GM23248 (cell line): ENCODE data around the gene RBMS1. TPM values are rescaled to one million over a fixed set of nuclear protein-coding genes. Genes with fewer than 3 reads are reported as not detected.
"Not testable (repeated sequence)": the region's sequence is repeated elsewhere in the genome, so short reads cannot be mapped to it uniquely, and the experiment has no call there.

Experiments
- DNase-seq: peaks from one replicate; pipeline ENCODE4 v3.0.0-alpha.2; 2015
- H2AFZ ChIP-seq: fragments of 200-600 bp; sonication (generic); 2 replicates; pipeline ENCODE4 v1.6.1; 2016; ENCODE audit warnings: antibody characterized with exemption
- H3F3A ChIP-seq: fragments of 200-600 bp; sonication (generic); 2 replicates; pipeline ENCODE4 v1.6.1; 2016; ENCODE audit warnings: mild to moderate bottlenecking, antibody characterized with exemption, mixed run types; ENCODE audit not compliant: insufficient read depth
- H3K27ac ChIP-seq: fragments of 200-600 bp; sonication (generic); 2 replicates; pipeline ENCODE4 v1.5.1; 2016; ENCODE audit warnings: mild to moderate bottlenecking
- H3K27me3 ChIP-seq: fragments of 200-600 bp; sonication (generic); replicated peaks from 2 replicates; pipeline ENCODE4 v1.6.1; 2016; ENCODE audit warnings: mild to moderate bottlenecking; ENCODE audit not compliant: insufficient read depth
- H3K36me3 ChIP-seq: fragments of 200-600 bp; sonication (generic); 2 replicates; pipeline ENCODE4 v1.6.1; 2016; ENCODE audit warnings: low read depth, mild to moderate bottlenecking
- H3K4me1 ChIP-seq: fragments of 200-600 bp; sonication (generic); 2 replicates; pipeline ENCODE4 v1.6.1; 2016; ENCODE audit warnings: mild to moderate bottlenecking; ENCODE audit not compliant: insufficient read depth
- H3K4me2 ChIP-seq: fragments of 200-600 bp; sonication (generic); one replicate; pipeline ENCODE4 v1.6.1; 2016; ENCODE audit warnings: mild to moderate bottlenecking; ENCODE audit not compliant: unreplicated experiment
- H3K4me3 ChIP-seq: fragments of 200-600 bp; sonication (generic); 2 replicates; pipeline ENCODE4 v1.5.1; 2016; ENCODE audit warnings: mild to moderate bottlenecking
- H3K79me2 ChIP-seq: fragments of 200-600 bp; sonication (generic); 2 replicates; pipeline ENCODE4 v1.6.1; 2016; ENCODE audit warnings: mild to moderate bottlenecking; ENCODE audit not compliant: insufficient read depth
- H3K9ac ChIP-seq: fragments of 200-600 bp; sonication (generic); 2 replicates; pipeline ENCODE4 v1.6.1; 2016; ENCODE audit warnings: mild to moderate bottlenecking
- H3K9me2 ChIP-seq: fragments of 200-600 bp; sonication (generic); 2 replicates; pipeline ENCODE4 v1.6.1; 2016; ENCODE audit warnings: mixed run types, mild to moderate bottlenecking, moderate library complexity; ENCODE audit not compliant: insufficient read depth
- H3K9me3 ChIP-seq: fragments of 200-600 bp; sonication (generic); one replicate; pipeline ENCODE4 v1.6.1; 2017; ENCODE audit warnings: low read depth
- H4K20me1 ChIP-seq: fragments of 200-600 bp; sonication (generic); 2 replicates; pipeline ENCODE4 v1.6.0; 2016; ENCODE audit not compliant: insufficient read depth
- EZH2 ChIP-seq: fragments of 200-600 bp; sonication (generic); IDR thresholded peaks from 2 replicates; pipeline ENCODE4 v1.6.1; 2018; ENCODE audit warnings: antibody characterized with exemption, mild to moderate bottlenecking; ENCODE audit not compliant: insufficient read depth, poor library complexity, severe bottlenecking
- EZH2phosphoT487 ChIP-seq: fragments of 200-600 bp; sonication (generic); IDR thresholded peaks from 2 replicates; pipeline ENCODE4 v1.6.1; 2018; ENCODE audit warnings: antibody characterized with exemption, moderate library complexity, mild to moderate bottlenecking, low read depth; ENCODE audit not compliant: insufficient read depth
- WGBS, 2 experiments: methylation state at CpG; one replicate each; pipeline ENCODE4 v1.1.6; 2015 to 2017; ENCODE audit warnings: low lambda C conversion rate in 2 of 2, low coverage in 1 of 2; ENCODE audit errors: missing lambda C conversion rate in 2 of 2; 5-methylcytosine and 5-hydroxymethylcytosine counted together
- in situ Hi-C: fragments of 300-500 bp; cut with MboI; formaldehyde crosslinking; loops from 2 replicates; pipeline ENCODE4 v1.15.0; 2020
- polyA plus RNA-seq: library from polyadenylated mRNA; unstranded; fragments of >200 nt; fragmentation: Nextera tagmentation; extraction: Ambion mirVana; gene quantifications from 2 replicates; pipeline ENCODE4 v1.2.1, GENCODE V29; 2016
- total RNA-seq: library from RNA; depleted of rRNA; stranded (reverse); fragments of >200 nt; shearing (Covaris generic); gene quantifications from 2 replicates; pipeline ENCODE4 v1.2.3, GENCODE V29; 2014

The RBMS1 gene
- total and polyA plus RNA-seq, 2 experiments from 2014 or later, result 72.3 to 91.7 TPM

DNA sequence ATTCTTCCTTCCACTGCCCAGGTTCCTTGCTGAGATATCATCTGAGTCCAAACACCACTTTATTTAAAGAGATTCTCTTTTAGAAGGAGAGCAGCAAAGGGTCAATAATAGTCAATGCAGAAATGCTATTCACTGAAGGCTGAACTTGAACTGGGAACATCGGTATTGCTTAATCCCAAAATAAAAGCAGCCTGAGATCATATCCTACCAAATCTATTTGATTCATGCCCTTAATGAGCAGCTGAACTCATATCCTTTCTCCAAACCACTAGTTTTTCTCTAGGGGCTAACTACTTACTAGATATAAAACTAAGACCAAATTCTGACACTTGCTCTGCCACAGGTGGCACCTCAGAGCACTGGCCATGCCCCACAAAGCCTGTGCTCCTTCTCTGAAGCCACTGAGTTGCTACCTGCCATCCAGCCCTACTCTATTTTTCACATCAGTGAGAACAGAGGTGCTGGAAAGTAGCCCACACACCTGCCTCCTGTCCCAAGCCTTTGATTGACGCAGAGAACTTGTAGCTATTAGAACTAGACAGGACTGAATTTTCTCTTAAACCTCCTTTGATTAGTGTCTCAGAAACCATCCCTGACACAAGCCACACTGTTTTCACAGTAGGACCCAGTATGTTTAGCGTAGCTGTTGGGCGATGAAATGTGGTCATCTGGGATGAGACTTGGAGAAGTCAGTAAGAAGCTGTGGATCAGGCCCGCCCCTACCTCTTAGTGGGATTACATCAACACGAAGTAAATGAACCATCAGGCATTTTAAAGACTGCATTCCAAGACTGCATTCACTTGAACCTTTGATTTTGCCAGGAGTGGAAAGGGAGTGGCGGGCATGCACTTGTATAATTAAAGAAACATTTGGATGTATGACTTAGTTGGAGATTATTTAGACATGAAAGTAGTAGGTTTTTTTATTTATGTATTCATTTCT, 124.3 kb downstream of the RBMS1 start:
- in situ Hi-C loops, result no loop called here
- 54 to 59% methylated on average over 7 of the region's 7 CpGs for WGBS, 2 experiments

DNA sequence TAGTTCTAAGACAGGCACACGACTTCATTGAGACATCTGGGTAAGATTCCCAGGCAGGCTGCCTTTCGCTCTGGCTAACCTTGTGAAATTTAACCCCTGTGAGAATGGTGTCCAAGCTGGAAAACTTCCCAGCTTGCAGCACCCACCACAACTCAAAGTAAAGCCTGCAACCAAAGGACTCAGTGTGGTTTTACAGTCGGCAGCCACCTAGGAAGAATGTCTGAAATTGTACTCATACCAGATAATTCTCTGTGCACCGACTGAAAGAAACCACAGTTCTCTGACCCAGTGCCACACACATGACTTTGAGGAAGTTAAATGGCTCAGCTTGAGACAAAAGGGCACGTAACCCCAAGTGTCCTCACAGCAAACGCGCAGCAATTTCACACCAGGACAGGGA, 125.7 kb downstream of the RBMS1 start:
- H2AFZ ChIP-seq, result no peak overlapping the region

More for the DNA sequence above, 124.3 kb downstream of the RBMS1 start:
- peak overlapping the region; percentile 10; the same call in 1 of the 2 replicates for H3K9ac ChIP-seq
- H3K4me1 ChIP-seq, result peaks cover 99% of the 10 kb centered on the region
- no peak overlapping the region for H2AFZ ChIP-seq
- H4K20me1 ChIP-seq, result peaks cover 4% of the 10 kb centered on the region; the same call in 1 of the 2 replicates
- peak overlapping the region; percentile 85 for H3K4me2 ChIP-seq
- peak; percentile 72 for DNase-seq
- peaks cover 17% of the 10 kb centered on the region for H3K36me3 ChIP-seq
- peaks cover 100% of the 10 kb centered on the region for H3K79me2 ChIP-seq
- TF ChIP-seq EZH2 (no peak), EZH2phosphoT487 (no peak)
- H3K9me2 ChIP-seq, result no peaks in the 10 kb centered on the region
- H3K27me3 ChIP-seq, result no peaks in the 10 kb centered on the region
- peak overlapping the region; percentile 88 for H3K27ac ChIP-seq
- H3F3A ChIP-seq, result peaks cover 91% of the 10 kb centered on the region
- peak overlapping the region; percentile 49; the same call in 1 of the 2 replicates for H3K4me3 ChIP-seq
- no peaks in the 10 kb centered on the region for H3K9me3 ChIP-seq

DNA sequence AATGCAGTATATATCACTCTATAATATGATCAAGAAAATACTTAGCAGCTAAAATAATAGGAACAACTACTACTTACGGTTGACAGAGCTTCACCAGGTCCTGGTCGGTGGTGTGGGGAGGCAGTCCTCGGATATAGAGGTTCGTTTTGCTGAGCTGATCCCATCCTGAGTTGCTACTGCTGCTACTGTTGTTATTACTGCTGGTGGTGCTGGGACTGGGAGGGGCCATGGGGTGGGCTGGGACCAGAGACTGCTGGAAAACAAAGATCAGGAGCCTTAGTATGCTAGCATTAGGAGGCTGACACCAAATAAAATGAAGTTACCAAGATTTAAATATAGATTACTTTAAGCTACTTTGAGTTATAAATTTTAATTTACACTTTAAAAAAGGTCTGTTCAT, 126.5 kb downstream of the RBMS1 start:
- H4K20me1 ChIP-seq, H2AFZ ChIP-seq, H3K27me3 ChIP-seq, DNase-seq, H3K9me3 ChIP-seq, H3K9me2 ChIP-seq, in situ Hi-C loops: not testable (repeated sequence)
- peak overlapping the region; percentile 78 for H3K9ac ChIP-seq
- H3K27ac ChIP-seq, result peak overlapping the region; percentile 88
- H3K4me3 ChIP-seq, result peak overlapping the region; percentile 49
- peaks cover 17% of the 10 kb centered on the region for H3K36me3 ChIP-seq
- H3F3A ChIP-seq, result peaks cover 91% of the 10 kb centered on the region
- WGBS, 2 experiments, result 61 to 63% methylated on average over 4 of the region's 4 CpGs
- H3K79me2 ChIP-seq, result peaks cover 100% of the 10 kb centered on the region
- H3K4me2 ChIP-seq, result peak overlapping the region; percentile 85
- H3K4me1 ChIP-seq, result peaks cover 98% of the 10 kb centered on the region

More for the DNA sequence above, 125.7 kb downstream of the RBMS1 start:
- no peaks in the 10 kb centered on the region for H3K9me3 ChIP-seq
- H3K27ac ChIP-seq, result peak overlapping the region; percentile 88
- peaks cover 8% of the 10 kb centered on the region; the same call in 1 of the 2 replicates for H4K20me1 ChIP-seq
- peaks cover 100% of the 10 kb centered on the region for H3K79me2 ChIP-seq
- 2 to 5% methylated on average over 7 of the region's 7 CpGs for WGBS, 2 experiments
- peaks cover 91% of the 10 kb centered on the region for H3F3A ChIP-seq
- TF ChIP-seq EZH2phosphoT487, result 0 out of 2 replicates have a peak, but pooled peaks have one; percentile 67
- TF ChIP-seq EZH2, result no peak
- H3K9me2 ChIP-seq, result no peaks in the 10 kb centered on the region
- H3K9ac ChIP-seq, result peak overlapping the region; percentile 78
- no peaks in the 10 kb centered on the region for H3K27me3 ChIP-seq
- peak; percentile 92 for DNase-seq
- H3K4me3 ChIP-seq, result peak overlapping the region; percentile 49
- peaks cover 99% of the 10 kb centered on the region for H3K4me1 ChIP-seq
- peaks cover 17% of the 10 kb centered on the region for H3K36me3 ChIP-seq
- peak overlapping the region; percentile 85 for H3K4me2 ChIP-seq
- in situ Hi-C loops, result no loop called here

DNA sequence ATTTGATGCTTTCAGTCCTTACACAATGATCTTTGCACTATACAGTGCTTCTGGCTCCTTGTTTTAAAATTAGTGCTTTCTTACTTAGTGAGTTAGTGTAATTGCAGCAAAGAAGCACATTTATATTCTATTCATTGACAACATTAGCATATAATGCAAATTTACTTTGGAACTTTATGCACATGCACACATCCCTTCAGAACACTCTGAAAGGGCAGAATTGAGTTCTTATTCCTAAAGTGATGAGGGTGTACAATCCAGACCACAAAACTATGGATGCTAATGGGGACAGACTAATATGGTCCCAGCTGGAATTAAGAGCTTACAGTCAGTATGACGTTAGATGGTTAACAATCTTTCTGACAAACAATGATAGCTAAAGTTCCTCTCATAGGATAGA, 127.1 kb downstream of the RBMS1 start:
- 64 to 65% methylated on average over 1 of the region's 1 CpG for WGBS, 2 experiments
- peaks cover 100% of the 10 kb centered on the region for H3K79me2 ChIP-seq
- in situ Hi-C loops, result no loop called here
- H3K9me2 ChIP-seq, result no peaks in the 10 kb centered on the region
- peak overlapping the region; percentile 88 for H3K27ac ChIP-seq
- no peaks in the 10 kb centered on the region for H3K27me3 ChIP-seq
- peaks cover 8% of the 10 kb centered on the region; the same call in 1 of the 2 replicates for H4K20me1 ChIP-seq
- no peaks in the 10 kb centered on the region for H3K9me3 ChIP-seq
- peaks cover 98% of the 10 kb centered on the region for H3K4me1 ChIP-seq
- H3K4me2 ChIP-seq, result peak overlapping the region; percentile 85
- TF ChIP-seq EZH2phosphoT487, result no peak
- TF ChIP-seq EZH2, result no peak
- peaks cover 17% of the 10 kb centered on the region for H3K36me3 ChIP-seq
- peak overlapping the region; percentile 49 for H3K4me3 ChIP-seq
- peaks cover 90% of the 10 kb centered on the region for H3F3A ChIP-seq
- H2AFZ ChIP-seq, result no peak overlapping the region
- H3K9ac ChIP-seq, result peak overlapping the region; percentile 78
- DNase-seq, result no peak
